HG03060 (cell line): ENCODE results near the gene GRHL1.

Experiments used
- ATAC-seq: cut with Tn5 transposase; IDR thresholded peaks from one replicate; pipeline ENCODE4 v1.9.1; 2021; ENCODE audit warnings: low read depth, moderate number of reproducible peaks; ENCODE audit not compliant: unreplicated experiment

Gene GRHL1

GRCh38 chr2:9991829-9992273 is 40.4 kb downstream of the GRHL1 start:
- ATAC-seq: no peak

GRCh38 chr2:9992427-9993187 is 41.1 kb downstream of the GRHL1 start:
- ATAC-seq: no peak

GRCh38 chr2:9993488-9994165 is 42.1 kb downstream of the GRHL1 start:
- no peak for ATAC-seq

GRCh38 chr2:9994462-9994861 is 43.0 kb downstream of the GRHL1 start:
- no peak for ATAC-seq

- ATAC-seq: no peak
Observed at GRCh38 chr2:9995059-9995458, 43.6 kb downstream of the GRHL1 start.

- no peak for ATAC-seq
Observed at GRCh38 chr2:9996321-9996720, 44.8 kb downstream of the GRHL1 start.

GRCh38 chr2:9997936-9998335 is 46.4 kb downstream of the GRHL1 start:
- ATAC-seq: no peak

- ATAC-seq: no peak
Observed at GRCh38 chr2:9998916-9999654, 47.6 kb downstream of the GRHL1 start.

- no peak for ATAC-seq
Observed at GRCh38 chr2:9999693-10000092, 48.2 kb downstream of the GRHL1 start.

GRCh38 chr2:10000541-10000940 is 49.0 kb downstream of the GRHL1 start:
- no peak for ATAC-seq

- no peak for ATAC-seq
Observed at GRCh38 chr2:10001586-10001985, 50.1 kb downstream of the GRHL1 start.

- no peak for ATAC-seq
Observed at GRCh38 chr2:10002109-10002508, 50.6 kb downstream of the GRHL1 start.

GRCh38 chr2:10002681-10003080 is 51.2 kb downstream of the GRHL1 start:
- ATAC-seq: no peak

- ATAC-seq: no peak
Observed at GRCh38 chr2:10003206-10004125, 52.0 kb downstream of the GRHL1 start.

- no peak for ATAC-seq
Observed at GRCh38 chr2:10004401-10004800, 52.9 kb downstream of the GRHL1 start.

GRCh38 chr2:10004836-10005235 is 53.3 kb downstream of the GRHL1 start:
- ATAC-seq: no peak

GRCh38 chr2:10005461-10006235 is 54.2 kb downstream of the GRHL1 start:
- no peak for ATAC-seq

GRCh38 chr2:10006236-10007161 is 55.0 kb downstream of the GRHL1 start:
- no peak for ATAC-seq

- ATAC-seq: no peak
Observed at GRCh38 chr2:10007435-10007834, 55.9 kb downstream of the GRHL1 start.
